ENCODE results near the gene ENPP7. TPM values are rescaled to one million over a fixed set of nuclear protein-coding genes. Genes with fewer than 3 reads are reported as not detected.

Gene ENPP7
- total and polyA plus RNA-seq, 2 donors from 2014 or later, result 0.94 to 3.7 TPM

DNA sequence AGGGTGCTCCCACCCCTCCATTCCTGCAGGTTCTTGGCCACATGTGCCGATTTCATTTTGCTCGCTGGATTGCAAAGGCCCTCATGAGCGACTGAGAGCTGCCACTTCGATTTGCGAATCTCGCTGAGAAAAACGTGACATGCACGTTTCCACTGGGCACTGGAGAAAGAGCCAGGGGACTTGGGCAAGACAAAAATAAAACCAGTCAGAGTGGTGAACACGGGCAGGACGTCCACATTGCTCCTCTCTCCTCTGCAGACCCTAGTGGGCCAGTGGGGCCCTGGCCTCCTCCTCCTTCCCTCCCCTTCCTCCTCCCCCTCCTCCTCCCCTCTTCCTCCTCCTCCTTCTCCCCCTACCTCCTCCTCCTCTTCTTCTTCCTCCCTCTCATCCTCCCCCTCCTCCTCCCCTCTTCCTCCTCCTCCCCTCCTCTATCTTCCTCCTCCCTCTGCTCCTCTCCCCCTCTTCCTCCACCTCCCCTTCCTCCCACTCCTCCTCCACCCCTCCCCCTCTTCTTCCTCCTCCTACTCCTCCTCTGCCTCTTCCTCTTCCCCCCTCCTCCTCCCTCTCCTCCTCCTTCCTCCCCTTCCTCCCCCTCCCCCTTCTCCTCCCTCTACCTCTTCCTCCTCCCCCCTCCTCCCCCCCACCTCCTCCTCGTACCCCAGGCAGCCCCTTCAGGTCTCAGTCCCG, 28.1 kb upstream of the ENPP7 start:
- H3K4me1 ChIP-seq (ENCODE audit: control insufficient read depth in 2 of 3, insufficient read depth in 2 of 3, low read depth in 1 of 3, low read length in 3 of 3), result no peaks in the 10 kb centered on the region
- FAIRE-seq (no peak), DNase-seq (no peak)
- no peaks in the 10 kb centered on the region for H3K9me3 ChIP-seq (ENCODE audit: control insufficient read depth in 2 of 3, insufficient read depth in 1 of 3, low read length in 3 of 3)
- no peaks in the 10 kb centered on the region for H3K27me3 ChIP-seq (ENCODE audit: control insufficient read depth, insufficient read depth, low read length)
- H3K4me3 ChIP-seq (ENCODE audit: low read length in 3 of 3), result no peak overlapping the region
- H3K27ac ChIP-seq (ENCODE audit: low read depth in 2 of 2, low read length in 2 of 2), result no peak overlapping the region
- intact Hi-C loops (cut with DNase I), result no loop called here
- H3K36me3 ChIP-seq (ENCODE audit: control insufficient read depth in 2 of 3, insufficient read depth in 3 of 3, low read length in 3 of 3), result no peaks in the 10 kb centered on the region
- H3K9ac ChIP-seq (ENCODE audit: low read length in 3 of 3), result no peak overlapping the region
- TF ChIP-seq, protein P1, sequence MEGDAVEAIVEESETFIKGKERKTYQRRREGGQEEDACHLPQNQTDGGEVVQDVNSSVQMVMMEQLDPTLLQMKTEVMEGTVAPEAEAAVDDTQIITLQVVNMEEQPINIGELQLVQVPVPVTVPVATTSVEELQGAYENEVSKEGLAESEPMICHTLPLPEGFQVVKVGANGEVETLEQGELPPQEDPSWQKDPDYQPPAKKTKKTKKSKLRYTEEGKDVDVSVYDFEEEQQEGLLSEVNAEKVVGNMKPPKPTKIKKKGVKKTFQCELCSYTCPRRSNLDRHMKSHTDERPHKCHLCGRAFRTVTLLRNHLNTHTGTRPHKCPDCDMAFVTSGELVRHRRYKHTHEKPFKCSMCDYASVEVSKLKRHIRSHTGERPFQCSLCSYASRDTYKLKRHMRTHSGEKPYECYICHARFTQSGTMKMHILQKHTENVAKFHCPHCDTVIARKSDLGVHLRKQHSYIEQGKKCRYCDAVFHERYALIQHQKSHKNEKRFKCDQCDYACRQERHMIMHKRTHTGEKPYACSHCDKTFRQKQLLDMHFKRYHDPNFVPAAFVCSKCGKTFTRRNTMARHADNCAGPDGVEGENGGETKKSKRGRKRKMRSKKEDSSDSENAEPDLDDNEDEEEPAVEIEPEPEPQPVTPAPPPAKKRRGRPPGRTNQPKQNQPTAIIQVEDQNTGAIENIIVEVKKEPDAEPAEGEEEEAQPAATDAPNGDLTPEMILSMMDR (IDR thresholded peaks at IDR 0.05; ENCODE audit: borderline replicate concordance, extremely low read depth, insufficient read depth), result no peak

DNA sequence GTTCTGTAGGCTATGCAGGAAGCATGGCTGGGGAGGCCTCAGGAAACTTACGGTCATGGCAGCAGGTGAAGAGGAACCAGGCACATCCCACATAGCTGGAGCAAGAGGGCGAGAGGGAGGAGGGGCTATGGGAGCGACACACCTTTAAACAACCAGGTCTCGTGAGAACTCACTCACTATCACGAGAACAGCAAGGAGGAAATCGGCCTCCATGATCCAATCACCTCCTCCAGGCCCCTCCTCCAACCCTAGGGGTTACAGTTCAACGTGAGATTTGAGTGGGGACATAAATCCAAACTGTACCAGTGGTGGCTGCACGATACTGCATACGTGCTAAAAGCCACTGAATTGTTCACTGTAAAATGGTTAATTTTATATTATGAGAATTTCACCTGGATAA, 26.1 kb upstream of the ENPP7 start:
- H3K27me3 ChIP-seq (ENCODE audit: control insufficient read depth, insufficient read depth, low read length), result no peaks in the 10 kb centered on the region
- no peak overlapping the region for H3K9ac ChIP-seq (ENCODE audit: low read length in 3 of 3)
- H3K9me3 ChIP-seq (ENCODE audit: control insufficient read depth in 2 of 3, insufficient read depth in 1 of 3, low read length in 3 of 3), result no peaks in the 10 kb centered on the region
- FAIRE-seq, result no peak
- H3K4me1 ChIP-seq (ENCODE audit: control insufficient read depth in 2 of 3, insufficient read depth in 2 of 3, low read depth in 1 of 3, low read length in 3 of 3), result no peaks in the 10 kb centered on the region
- intact Hi-C loops (cut with DNase I), result no loop called here
- H3K27ac ChIP-seq (ENCODE audit: low read depth in 2 of 2, low read length in 2 of 2), result no peak overlapping the region
- no peak for DNase-seq
- no peaks in the 10 kb centered on the region for H3K36me3 ChIP-seq (ENCODE audit: control insufficient read depth in 2 of 3, insufficient read depth in 3 of 3, low read length in 3 of 3)
- TF ChIP-seq, protein P1 (IDR thresholded peaks at IDR 0.05; ENCODE audit: borderline replicate concordance, extremely low read depth, insufficient read depth), result no peak
- no peak overlapping the region for H3K4me3 ChIP-seq (ENCODE audit: low read length in 3 of 3)

DNA sequence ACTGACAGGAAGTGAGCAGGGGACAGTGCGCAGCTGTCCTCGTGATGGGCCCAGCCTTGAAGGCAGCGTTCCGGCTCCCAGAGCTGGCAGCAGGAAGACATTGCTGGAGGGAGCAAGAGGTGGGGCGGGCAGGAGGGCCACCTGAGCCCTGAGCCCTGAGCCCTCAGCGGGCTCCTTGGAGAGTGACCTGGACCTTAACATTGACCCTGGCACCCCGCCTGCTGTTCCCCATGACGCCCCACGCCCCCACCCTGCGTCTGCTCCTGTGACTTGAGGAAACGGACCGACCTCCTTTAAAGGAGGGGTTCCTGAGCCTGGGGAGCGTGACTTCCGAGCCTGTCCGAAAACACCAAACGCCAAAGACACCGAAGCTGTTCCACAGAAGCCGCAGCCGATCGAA, 25.1 kb upstream of the ENPP7 start:
- DNase-seq (no peak), FAIRE-seq (no peak)
- TF ChIP-seq, protein P1 (IDR thresholded peaks at IDR 0.05; ENCODE audit: borderline replicate concordance, extremely low read depth, insufficient read depth), result no peak
- intact Hi-C loops (cut with DNase I), result no loop called here
- no peak overlapping the region for H3K9ac ChIP-seq (ENCODE audit: low read length in 3 of 3)
- no peak overlapping the region for H3K27ac ChIP-seq (ENCODE audit: low read depth in 2 of 2, low read length in 2 of 2)
- H3K27me3 ChIP-seq (ENCODE audit: control insufficient read depth, insufficient read depth, low read length), result no peaks in the 10 kb centered on the region
- no peaks in the 10 kb centered on the region for H3K4me1 ChIP-seq (ENCODE audit: control insufficient read depth in 2 of 3, insufficient read depth in 2 of 3, low read depth in 1 of 3, low read length in 3 of 3)
- H3K36me3 ChIP-seq (ENCODE audit: control insufficient read depth in 2 of 3, insufficient read depth in 3 of 3, low read length in 3 of 3), result no peaks in the 10 kb centered on the region
- H3K9me3 ChIP-seq (ENCODE audit: control insufficient read depth in 2 of 3, insufficient read depth in 1 of 3, low read length in 3 of 3), result no peaks in the 10 kb centered on the region
- no peak overlapping the region for H3K4me3 ChIP-seq (ENCODE audit: low read length in 3 of 3)
